Fibroblast of pulmonary artery (primary cell): ENCODE results near the gene ZNF426.

Experiments
- DNase-seq: peaks from one replicate; pipeline ENCODE4 v3.0.0-alpha.2; 2010; ENCODE audit warnings: low read depth
- H3K4me3 ChIP-seq: replicated peaks from 2 replicates; pipeline ENCODE4 v1.5.1; 2011; ENCODE audit warnings: low read depth, mild to moderate bottlenecking, control low read depth, low read length, moderate library complexity
- TF ChIP-seq, protein P1 (sequence below): IDR thresholded peaks from 2 replicates; pipeline ENCODE4 v1.5.1; 2011; ENCODE audit warnings: mild to moderate bottlenecking, control low read depth, low read length, inconsistent platforms; ENCODE audit errors: missing control alignments

ZNF426 gene

DNA sequence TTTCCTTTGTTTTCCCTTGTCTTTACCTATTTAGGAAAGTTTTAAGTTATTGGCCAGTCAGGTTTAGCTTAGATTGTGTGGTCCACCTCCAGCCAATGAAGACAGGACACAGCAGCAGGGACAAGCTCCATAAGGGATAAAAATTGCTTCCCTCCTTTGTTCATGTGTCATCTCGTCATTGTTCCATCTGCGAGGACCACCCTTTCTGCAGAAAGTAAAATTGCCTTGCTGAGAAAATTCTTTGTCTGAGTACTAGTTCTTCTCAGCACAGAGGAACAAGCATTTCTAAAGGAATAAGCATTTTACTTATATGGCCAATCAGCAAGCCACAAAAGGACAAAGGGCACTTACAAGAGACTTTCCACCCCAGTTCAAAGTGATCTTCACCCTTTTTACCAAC lies 51.4 kb downstream of the ZNF426 start:
- DNase-seq = no peak
- H3K4me3 ChIP-seq = no peak overlapping the region
- TF ChIP-seq, protein P1, sequence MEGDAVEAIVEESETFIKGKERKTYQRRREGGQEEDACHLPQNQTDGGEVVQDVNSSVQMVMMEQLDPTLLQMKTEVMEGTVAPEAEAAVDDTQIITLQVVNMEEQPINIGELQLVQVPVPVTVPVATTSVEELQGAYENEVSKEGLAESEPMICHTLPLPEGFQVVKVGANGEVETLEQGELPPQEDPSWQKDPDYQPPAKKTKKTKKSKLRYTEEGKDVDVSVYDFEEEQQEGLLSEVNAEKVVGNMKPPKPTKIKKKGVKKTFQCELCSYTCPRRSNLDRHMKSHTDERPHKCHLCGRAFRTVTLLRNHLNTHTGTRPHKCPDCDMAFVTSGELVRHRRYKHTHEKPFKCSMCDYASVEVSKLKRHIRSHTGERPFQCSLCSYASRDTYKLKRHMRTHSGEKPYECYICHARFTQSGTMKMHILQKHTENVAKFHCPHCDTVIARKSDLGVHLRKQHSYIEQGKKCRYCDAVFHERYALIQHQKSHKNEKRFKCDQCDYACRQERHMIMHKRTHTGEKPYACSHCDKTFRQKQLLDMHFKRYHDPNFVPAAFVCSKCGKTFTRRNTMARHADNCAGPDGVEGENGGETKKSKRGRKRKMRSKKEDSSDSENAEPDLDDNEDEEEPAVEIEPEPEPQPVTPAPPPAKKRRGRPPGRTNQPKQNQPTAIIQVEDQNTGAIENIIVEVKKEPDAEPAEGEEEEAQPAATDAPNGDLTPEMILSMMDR = no peak

DNA sequence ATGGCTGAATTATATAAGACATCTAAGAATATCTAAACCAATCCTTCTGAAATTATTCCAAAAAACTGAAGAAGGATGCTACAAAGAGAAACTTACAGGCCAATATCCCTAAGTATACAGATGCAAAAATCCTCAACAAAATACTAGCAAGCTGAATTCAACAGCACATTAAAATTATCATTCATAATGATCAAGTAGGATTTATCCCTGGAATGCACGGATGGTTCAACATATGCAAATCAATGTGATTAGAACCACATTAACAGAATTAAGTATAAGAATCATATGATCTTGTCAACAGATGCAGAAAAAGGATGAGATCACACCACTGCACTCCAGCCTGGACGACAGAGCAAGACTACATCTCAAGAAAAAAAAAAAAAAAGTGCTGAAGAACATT lies 53.3 kb downstream of the ZNF426 start:
- no peak for DNase-seq
- H3K4me3 ChIP-seq = no peak overlapping the region
- TF ChIP-seq, protein P1 = no peak

DNA sequence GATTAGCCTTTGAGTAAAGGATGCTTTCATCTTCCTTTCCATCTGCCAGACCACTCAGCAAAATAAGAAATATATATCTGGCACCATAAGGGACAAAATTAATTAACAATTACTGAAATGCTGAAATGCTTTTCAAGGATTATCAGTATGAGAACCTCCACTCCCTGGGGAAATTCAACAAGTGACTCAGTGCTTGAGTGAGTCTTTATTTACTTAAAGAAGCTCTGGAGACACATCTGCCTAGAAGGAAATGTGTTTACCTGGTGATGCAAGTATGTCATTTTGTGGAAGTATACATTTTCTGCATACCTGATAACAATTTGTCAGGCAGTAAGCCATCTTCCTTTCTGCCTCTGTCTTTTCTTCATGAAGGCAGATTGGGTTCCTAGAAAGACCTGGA lies 63.5 kb downstream of the ZNF426 start:
- DNase-seq = no peak
- TF ChIP-seq, protein P1 = no peak

More for the DNA sequence above, 63.5 kb downstream of the ZNF426 start:
- no peak overlapping the region for H3K4me3 ChIP-seq
